Measurements from ENCODE around the gene GSTT2B.
"Not testable (repeated sequence)": the region's sequence is repeated elsewhere in the genome, so short reads cannot be mapped to it uniquely, and the experiment has no call there.

The GSTT2B gene

GRCh38 chr22:23955886-23956285, 5.1 kb downstream of the GSTT2B start:
- H3K9me3 ChIP-seq (ENCODE audit: control insufficient read depth in 1 of 2, low read length in 2 of 2); H3K27me3 ChIP-seq (ENCODE audit: low read depth, low read length); H3K36me3 ChIP-seq (ENCODE audit: control insufficient read depth in 1 of 2, insufficient read depth in 2 of 2, low read length in 2 of 2); H3K4me1 ChIP-seq (ENCODE audit: control insufficient read depth in 1 of 2, insufficient read depth in 2 of 2, low read length in 2 of 2); H3K4me3 ChIP-seq (ENCODE audit: low read depth in 1 of 2, low read length in 2 of 2); H3K27ac ChIP-seq (ENCODE audit: low read length): not testable (repeated sequence)

DNA sequence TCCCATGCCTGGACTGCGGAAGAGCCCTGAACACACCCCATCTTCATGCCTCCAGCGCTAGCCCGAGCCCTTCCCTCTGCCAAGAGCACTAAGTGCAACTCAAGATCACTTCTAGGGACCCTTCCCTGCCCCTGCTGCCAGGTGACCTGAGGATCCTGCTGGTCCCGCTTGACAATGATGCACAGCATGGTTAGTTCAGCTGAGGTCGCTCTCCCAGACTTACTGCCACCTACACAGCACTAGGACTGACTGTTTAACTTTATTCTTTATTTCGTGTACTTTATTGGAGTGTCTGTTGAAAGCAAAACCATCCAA, 6.0 kb downstream of the GSTT2B start:
- H3K9me3 ChIP-seq (ENCODE audit: control insufficient read depth in 1 of 2, low read length in 2 of 2); H3K36me3 ChIP-seq (ENCODE audit: control insufficient read depth in 1 of 2, insufficient read depth in 2 of 2, low read length in 2 of 2); H3K4me1 ChIP-seq (ENCODE audit: control insufficient read depth in 1 of 2, insufficient read depth in 2 of 2, low read length in 2 of 2); H3K4me3 ChIP-seq (ENCODE audit: low read depth in 1 of 2, low read length in 2 of 2); H3K27me3 ChIP-seq (ENCODE audit: low read depth, low read length); H3K27ac ChIP-seq (ENCODE audit: low read length): not testable (repeated sequence)

DNA sequence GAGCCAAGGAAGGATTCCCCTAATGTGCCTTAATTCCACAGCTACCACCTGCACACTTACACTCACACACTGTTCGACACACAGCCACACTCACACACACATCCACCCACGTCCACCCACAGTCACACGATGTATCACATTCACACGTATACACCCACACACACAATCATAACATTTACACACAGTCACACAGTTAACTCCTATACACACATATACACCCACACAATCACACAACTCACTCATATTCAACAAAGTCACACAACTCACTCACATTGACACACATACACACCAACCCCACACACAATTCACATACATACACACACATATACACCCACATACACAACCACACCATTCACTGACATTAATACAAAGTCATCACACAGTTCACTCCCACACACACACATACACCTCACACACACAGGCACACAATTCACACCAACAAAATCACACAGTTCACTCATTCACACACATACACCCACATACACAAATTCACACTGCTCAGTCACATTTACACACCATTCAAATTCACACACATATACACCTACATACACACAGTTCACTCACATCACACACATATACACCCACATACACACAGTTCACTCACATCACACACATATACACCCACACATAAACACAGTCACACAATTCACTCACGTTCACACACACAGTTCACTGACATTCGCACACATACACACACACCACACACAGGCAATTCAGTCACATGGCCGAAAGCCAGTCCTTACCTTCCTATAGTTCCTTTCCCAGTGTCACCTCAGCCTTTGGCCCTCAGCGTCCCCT, 6.6 kb downstream of the GSTT2B start:
- not testable (repeated sequence) for H3K27ac ChIP-seq (ENCODE audit: low read length); H3K4me1 ChIP-seq (ENCODE audit: control insufficient read depth in 1 of 2, insufficient read depth in 2 of 2, low read length in 2 of 2); H3K9me3 ChIP-seq (ENCODE audit: control insufficient read depth in 1 of 2, low read length in 2 of 2); H3K4me3 ChIP-seq (ENCODE audit: low read depth in 1 of 2, low read length in 2 of 2); H3K27me3 ChIP-seq (ENCODE audit: low read depth, low read length); H3K36me3 ChIP-seq (ENCODE audit: control insufficient read depth in 1 of 2, insufficient read depth in 2 of 2, low read length in 2 of 2)

DNA sequence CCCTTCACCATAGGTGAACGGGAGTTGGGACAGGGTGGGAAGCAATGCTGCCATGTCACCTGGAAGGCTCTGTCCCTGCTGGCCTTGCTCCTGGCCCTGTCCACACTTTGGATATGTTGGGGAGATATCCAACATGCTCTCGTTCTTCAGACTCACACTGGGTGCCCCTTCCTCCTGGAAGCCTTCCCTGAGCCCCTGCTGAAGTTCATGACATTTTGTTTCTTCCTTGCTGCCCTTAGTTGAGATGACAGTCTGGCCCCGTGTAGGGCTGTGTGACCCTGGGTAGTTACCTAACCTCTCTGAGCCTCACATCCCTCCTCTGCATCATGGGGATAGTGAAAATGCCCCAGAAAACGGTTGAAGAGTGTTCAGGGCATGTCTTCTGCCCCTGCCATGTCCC, 7.5 kb downstream of the GSTT2B start:
- H3K27ac ChIP-seq (ENCODE audit: low read length); H3K27me3 ChIP-seq (ENCODE audit: low read depth, low read length); H3K4me3 ChIP-seq (ENCODE audit: low read depth in 1 of 2, low read length in 2 of 2); H3K36me3 ChIP-seq (ENCODE audit: control insufficient read depth in 1 of 2, insufficient read depth in 2 of 2, low read length in 2 of 2); H3K9me3 ChIP-seq (ENCODE audit: control insufficient read depth in 1 of 2, low read length in 2 of 2); H3K4me1 ChIP-seq (ENCODE audit: control insufficient read depth in 1 of 2, insufficient read depth in 2 of 2, low read length in 2 of 2): not testable (repeated sequence)

GRCh38 chr22:23952794-23953405, 8.1 kb downstream of the GSTT2B start:
- not testable (repeated sequence) for H3K27ac ChIP-seq (ENCODE audit: low read length); H3K9me3 ChIP-seq (ENCODE audit: control insufficient read depth in 1 of 2, low read length in 2 of 2); H3K36me3 ChIP-seq (ENCODE audit: control insufficient read depth in 1 of 2, insufficient read depth in 2 of 2, low read length in 2 of 2)

DNA sequence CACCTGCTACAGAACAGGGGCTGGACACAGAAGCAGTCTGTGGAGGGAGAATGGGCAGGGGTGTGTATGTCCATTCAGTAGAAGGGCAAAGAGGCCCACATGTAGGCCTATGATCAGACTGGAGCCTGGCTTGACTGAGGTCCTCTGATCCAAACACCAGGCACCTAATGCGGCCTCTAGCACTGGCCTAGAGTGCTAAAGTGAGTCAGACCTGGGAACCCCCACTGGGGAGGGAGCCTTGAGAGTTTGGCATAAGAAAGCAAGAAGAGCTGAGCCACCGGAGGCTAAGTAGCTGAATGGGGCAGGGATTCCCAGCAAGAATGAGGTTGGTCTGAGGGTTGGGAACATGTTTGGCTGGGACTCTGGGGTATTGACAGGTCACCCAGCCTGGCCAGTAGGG, 9.6 kb downstream of the GSTT2B start:
- not testable (repeated sequence) for H3K9me3 ChIP-seq (ENCODE audit: control insufficient read depth in 1 of 2, low read length in 2 of 2); H3K27ac ChIP-seq (ENCODE audit: low read length); H3K27me3 ChIP-seq (ENCODE audit: low read depth, low read length); H3K36me3 ChIP-seq (ENCODE audit: control insufficient read depth in 1 of 2, insufficient read depth in 2 of 2, low read length in 2 of 2); H3K4me1 ChIP-seq (ENCODE audit: control insufficient read depth in 1 of 2, insufficient read depth in 2 of 2, low read length in 2 of 2); H3K4me3 ChIP-seq (ENCODE audit: low read depth in 1 of 2, low read length in 2 of 2)

More at GRCh38 chr22:23952794-23953405, 8.1 kb downstream of the GSTT2B start:
- H3K27me3 ChIP-seq (ENCODE audit: low read depth, low read length); H3K4me3 ChIP-seq (ENCODE audit: low read depth in 1 of 2, low read length in 2 of 2); H3K4me1 ChIP-seq (ENCODE audit: control insufficient read depth in 1 of 2, insufficient read depth in 2 of 2, low read length in 2 of 2): not testable (repeated sequence)

GRCh38 chr22:23949764-23950163, 11.2 kb downstream of the GSTT2B start:
- not testable (repeated sequence) for H3K36me3 ChIP-seq (ENCODE audit: control insufficient read depth in 1 of 2, insufficient read depth in 2 of 2, low read length in 2 of 2); H3K9me3 ChIP-seq (ENCODE audit: control insufficient read depth in 1 of 2, low read length in 2 of 2); H3K27me3 ChIP-seq (ENCODE audit: low read depth, low read length); H3K4me3 ChIP-seq (ENCODE audit: low read depth in 1 of 2, low read length in 2 of 2); H3K4me1 ChIP-seq (ENCODE audit: control insufficient read depth in 1 of 2, insufficient read depth in 2 of 2, low read length in 2 of 2); H3K27ac ChIP-seq (ENCODE audit: low read length)

- not testable (repeated sequence) for H3K9me3 ChIP-seq (ENCODE audit: control insufficient read depth in 1 of 2, low read length in 2 of 2); H3K27ac ChIP-seq (ENCODE audit: low read length); H3K4me1 ChIP-seq (ENCODE audit: control insufficient read depth in 1 of 2, insufficient read depth in 2 of 2, low read length in 2 of 2); H3K4me3 ChIP-seq (ENCODE audit: low read depth in 1 of 2, low read length in 2 of 2); H3K27me3 ChIP-seq (ENCODE audit: low read depth, low read length); H3K36me3 ChIP-seq (ENCODE audit: control insufficient read depth in 1 of 2, insufficient read depth in 2 of 2, low read length in 2 of 2)
Observed at GRCh38 chr22:23947391-23947790, 13.6 kb downstream of the GSTT2B start.

- H3K36me3 ChIP-seq (ENCODE audit: control insufficient read depth in 1 of 2, insufficient read depth in 2 of 2, low read length in 2 of 2); H3K27ac ChIP-seq (ENCODE audit: low read length); H3K4me1 ChIP-seq (ENCODE audit: control insufficient read depth in 1 of 2, insufficient read depth in 2 of 2, low read length in 2 of 2); H3K27me3 ChIP-seq (ENCODE audit: low read depth, low read length); H3K4me3 ChIP-seq (ENCODE audit: low read depth in 1 of 2, low read length in 2 of 2); H3K9me3 ChIP-seq (ENCODE audit: control insufficient read depth in 1 of 2, low read length in 2 of 2): not testable (repeated sequence)
Observed at GRCh38 chr22:23940166-23940565, 20.8 kb downstream of the GSTT2B start.

DNA sequence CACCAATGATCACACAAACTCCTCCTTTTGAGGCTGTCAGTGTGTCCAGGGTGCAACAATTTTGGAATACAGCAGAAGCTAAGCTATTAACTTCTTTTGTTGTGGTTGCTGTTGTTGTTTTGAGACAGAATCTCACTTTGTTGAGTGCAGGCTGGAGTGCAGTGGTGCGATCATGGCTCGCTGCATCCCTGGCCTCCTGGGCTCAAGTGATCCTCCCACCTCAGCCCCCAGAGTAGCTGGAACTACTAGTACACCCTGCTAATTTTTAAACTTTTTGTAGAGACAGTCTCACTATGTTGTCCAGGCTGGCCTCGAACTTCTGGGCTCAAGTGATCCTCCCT, 22.0 kb downstream of the GSTT2B start:
- Histone ChIP-seq H3K4me1 (ENCODE audit: control insufficient read depth in 1 of 2, insufficient read depth in 2 of 2, low read length in 2 of 2) (no peaks in the 10 kb centered on the region), H3K27me3 (ENCODE audit: low read depth, low read length) (no peaks in the 10 kb centered on the region), H3K36me3 (ENCODE audit: control insufficient read depth in 1 of 2, insufficient read depth in 2 of 2, low read length in 2 of 2) (no peaks in the 10 kb centered on the region), H3K4me3 (ENCODE audit: low read depth in 1 of 2, low read length in 2 of 2) (no peak overlapping the region), H3K9me3 (ENCODE audit: control insufficient read depth in 1 of 2, low read length in 2 of 2) (no peaks in the 10 kb centered on the region), H3K27ac (ENCODE audit: low read length) (no peak overlapping the region)

GRCh38 chr22:23938328-23939016, 22.5 kb downstream of the GSTT2B start:
- H3K9me3 ChIP-seq (ENCODE audit: control insufficient read depth in 1 of 2, low read length in 2 of 2), result no peaks in the 10 kb centered on the region
- no peak overlapping the region for H3K27ac ChIP-seq (ENCODE audit: low read length)

DNA sequence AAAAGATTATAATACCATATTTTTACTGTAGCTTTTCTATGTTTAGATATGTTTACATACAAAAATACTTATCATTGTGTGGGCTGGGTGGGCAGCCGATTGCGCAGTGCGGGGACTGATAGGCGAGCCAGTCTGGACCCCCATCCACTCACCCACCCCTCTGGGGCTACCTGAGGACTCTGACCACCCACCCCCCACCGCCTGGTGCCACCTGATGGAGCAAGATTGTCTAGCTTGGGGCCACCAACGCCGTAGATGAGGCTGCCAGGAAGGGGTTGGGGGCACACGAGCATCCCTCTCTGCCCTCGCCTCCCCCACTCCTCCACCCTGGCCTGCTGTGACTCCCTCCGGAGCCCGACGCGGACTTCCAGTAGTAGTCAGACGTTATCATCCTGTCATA, 34.4 kb downstream of the GSTT2B start:
- peaks cover 0 to 3% of the 10 kb centered on the region in 2 donors for H3K9me3 ChIP-seq (ENCODE audit: control insufficient read depth in 1 of 2, low read length in 2 of 2)
- peaks cover 0 to 45% of the 10 kb centered on the region in 2 donors for H3K36me3 ChIP-seq (ENCODE audit: control insufficient read depth in 1 of 2, insufficient read depth in 2 of 2, low read length in 2 of 2)
- H3K4me1 ChIP-seq (ENCODE audit: control insufficient read depth in 1 of 2, insufficient read depth in 2 of 2, low read length in 2 of 2), result no peaks in the 10 kb centered on the region
- H3K4me3 ChIP-seq (ENCODE audit: low read depth in 1 of 2, low read length in 2 of 2), result no peak overlapping the region
- H3K27ac ChIP-seq (ENCODE audit: low read length), result no peak overlapping the region
- no peaks in the 10 kb centered on the region for H3K27me3 ChIP-seq (ENCODE audit: low read depth, low read length)

More at GRCh38 chr22:23938328-23939016, 22.5 kb downstream of the GSTT2B start:
- H3K27me3 ChIP-seq (ENCODE audit: low read depth, low read length), result no peaks in the 10 kb centered on the region
- no peak overlapping the region for H3K4me3 ChIP-seq (ENCODE audit: low read depth in 1 of 2, low read length in 2 of 2)
- no peaks in the 10 kb centered on the region for H3K4me1 ChIP-seq (ENCODE audit: control insufficient read depth in 1 of 2, insufficient read depth in 2 of 2, low read length in 2 of 2)
- no peaks in the 10 kb centered on the region for H3K36me3 ChIP-seq (ENCODE audit: control insufficient read depth in 1 of 2, insufficient read depth in 2 of 2, low read length in 2 of 2)

Data from muscle layer of duodenum (tissue), 2 donors.